Measurements from ENCODE around the gene LCNL1.
A peak's percentile ranks its signal among the peaks of the same experiment; 100 is the strongest.
"Not testable (repeated sequence)": the region's sequence is repeated elsewhere in the genome, so short reads cannot be mapped to it uniquely, and the experiment has no call there.

The LCNL1 gene

GRCh38 chr9:136995362-136995761, 12.6 kb downstream of the LCNL1 start:
- no peak for DNase-seq

GRCh38 chr9:136995772-136996311, 13.0 kb downstream of the LCNL1 start:
- DNase-seq, result no peak

- no peak for DNase-seq
Observed at GRCh38 chr9:136996361-136997292, 13.8 kb downstream of the LCNL1 start, which contains the start of gene CLIC3. Gene CLIC3 (minus strand): TSS chr9:136996568. CDS start chr9:136996543, 25 bp downstream.

GRCh38 chr9:136997371-136997770, 14.6 kb downstream of the LCNL1 start:
- DNase-seq, result no peak

- DNase-seq, result no peak
Observed at GRCh38 chr9:136997830-136998234, 15.0 kb downstream of the LCNL1 start.

GRCh38 chr9:137000177-137000930, 17.6 kb downstream of the LCNL1 start:
- DNase-seq, result no peak

- DNase-seq, result no peak
Observed at GRCh38 chr9:137001857-137002645, 19.3 kb downstream of the LCNL1 start.

GRCh38 chr9:137002646-137003041, 19.9 kb downstream of the LCNL1 start:
- no peak for DNase-seq

GRCh38 chr9:137004285-137004684, 21.5 kb downstream of the LCNL1 start:
- DNase-seq, result not testable (repeated sequence)

- no peak for DNase-seq
Observed at GRCh38 chr9:137006116-137007003, 23.6 kb downstream of the LCNL1 start.

- peak; percentile 26 for DNase-seq
Observed at GRCh38 chr9:137007108-137007815, 24.5 kb downstream of the LCNL1 start.

- peak; percentile 27 for DNase-seq
Observed at GRCh38 chr9:137007816-137008270, 25.1 kb downstream of the LCNL1 start.

- DNase-seq, result no peak
Observed at GRCh38 chr9:137008312-137008711, 25.5 kb downstream of the LCNL1 start.

- no peak for DNase-seq
Observed at GRCh38 chr9:137009217-137009616, 26.4 kb downstream of the LCNL1 start.

GRCh38 chr9:137009938-137010732, 27.3 kb downstream of the LCNL1 start:
- no peak for DNase-seq

- no peak for DNase-seq
Observed at GRCh38 chr9:137011156-137011555, 28.4 kb downstream of the LCNL1 start.

GRCh38 chr9:137011907-137012675, 29.3 kb downstream of the LCNL1 start:
- DNase-seq, result no peak

- DNase-seq, result no peak
Observed at GRCh38 chr9:137012694-137013570, 30.1 kb downstream of the LCNL1 start.
